Keratinocyte (primary cell): ENCODE data around the gene MACROH2A2. TPM values are rescaled to one million over a fixed set of nuclear protein-coding genes. Genes with fewer than 3 reads are reported as not detected.

Experiments used
- DNase-seq: peaks from one replicate; pipeline ENCODE4 v3.0.0-alpha.2; 2011; ENCODE audit warnings: low read depth, missing footprints, low spot score
- FAIRE-seq: peaks from 2 replicates; lab custom pipeline; 2011; peaks lifted over from hg19 to GRCh38; lab: Jason Lieb, UNC
- H2AFZ ChIP-seq: 2 replicates; pipeline ENCODE4 v1.6.0; 2012; ENCODE audit warnings: low read length, control low read depth, inconsistent platforms; ENCODE audit not compliant: control insufficient read depth
- H3K27ac ChIP-seq: 2 replicates; pipeline ENCODE4 v1.5.1; 2011; ENCODE audit warnings: low read length; ENCODE audit not compliant: control insufficient read depth, insufficient read depth
- H3K27me3 ChIP-seq: 3 replicates; pipeline ENCODE4 v1.6.0; 2011; ENCODE audit warnings: low read length; ENCODE audit not compliant: control insufficient read depth, insufficient read depth; ENCODE audit errors: extremely low read depth
- H3K36me3 ChIP-seq, 2 experiments: 2 replicates in 1 of 2; 3 replicates in 1 of 2; pipeline ENCODE4 v1.5.1; 2011; ENCODE audit warnings: low read length in 2 of 2, mild to moderate bottlenecking in 1 of 2; ENCODE audit not compliant: control insufficient read depth in 2 of 2, insufficient read depth in 2 of 2; ENCODE audit errors: extremely low read depth in 1 of 2
- H3K4me1 ChIP-seq: 3 replicates; pipeline ENCODE4 v1.5.1; 2011; ENCODE audit warnings: low read length; ENCODE audit not compliant: control insufficient read depth, insufficient read depth; ENCODE audit errors: extremely low read depth
- H3K4me2 ChIP-seq: 3 replicates; pipeline ENCODE4 v1.6.0; 2011; ENCODE audit warnings: low read depth, low read length; ENCODE audit not compliant: control insufficient read depth, insufficient read depth; ENCODE audit errors: extremely low read depth
- H3K4me3 ChIP-seq, 3 experiments: fragments of 200-600 bp in 1 of 3; sonication (generic) in 1 of 3; 2 replicates in 2 of 3; 3 replicates in 1 of 3; pipeline ENCODE4 v1.5.1; 2011 to 2016; ENCODE audit warnings: low read length in 3 of 3, mild to moderate bottlenecking in 3 of 3, control low read depth in 2 of 3, inconsistent platforms in 1 of 3, low read depth in 1 of 3, mixed read lengths in 1 of 3, mixed run types in 1 of 3, moderate library complexity in 1 of 3; ENCODE audit not compliant: control insufficient read depth in 2 of 3, insufficient read depth in 2 of 3; ENCODE audit errors: extremely low read depth in 1 of 3
- H3K79me2 ChIP-seq: 2 replicates; pipeline ENCODE4 v1.6.0; 2012; ENCODE audit warnings: low read length; ENCODE audit not compliant: control insufficient read depth, insufficient read depth
- H3K9ac ChIP-seq: 3 replicates; pipeline ENCODE4 v1.6.0; 2011; ENCODE audit warnings: low read length; ENCODE audit not compliant: control insufficient read depth, insufficient read depth; ENCODE audit errors: extremely low read depth
- H3K9me1 ChIP-seq: 3 replicates; pipeline ENCODE4 v1.6.0; 2011; ENCODE audit warnings: low read length; ENCODE audit not compliant: control insufficient read depth, insufficient read depth; ENCODE audit errors: extremely low read depth
- H3K9me3 ChIP-seq: 2 replicates; pipeline ENCODE4 v1.5.1; 2012; ENCODE audit warnings: low read depth, low read length; ENCODE audit not compliant: control insufficient read depth
- H4K20me1 ChIP-seq: 3 replicates; pipeline ENCODE4 v1.6.0; 2011; ENCODE audit warnings: low read length; ENCODE audit not compliant: control insufficient read depth, insufficient read depth; ENCODE audit errors: extremely low read depth
- CTCF ChIP-seq, 3 experiments: IDR thresholded peaks in 1 of 3; conservative IDR thresholded peaks in 1 of 3; optimal IDR thresholded peaks in 1 of 3; 2 replicates in 2 of 3; 3 replicates in 1 of 3; pipeline versions ENCODE3 to v1.5.1; 2011; ENCODE audit warnings: low read length in 3 of 3, mild to moderate bottlenecking in 3 of 3, moderate library complexity in 2 of 3, control low read depth in 1 of 3, inconsistent platforms in 1 of 3; ENCODE audit not compliant: insufficient read depth in 2 of 3; ENCODE audit errors: extremely low read depth in 1 of 3
- EZH2 ChIP-seq: IDR thresholded peaks from one replicate; pipeline ENCODE4 v1.6.1; 2012; ENCODE audit warnings: inconsistent platforms, mild to moderate bottlenecking, low read length, moderate library complexity
- dilution Hi-C: fragments of 300-500 bp; cut with MboI; formaldehyde crosslinking; loops from one replicate; pipeline ENCODE4 v1.7.0; 2020; ENCODE audit warnings: low sequenced_read_pairs; ENCODE audit not compliant: extremely low pct_ligation_motif_present
- polyA plus RNA-seq, 5 experiments: library from polyadenylated mRNA; depleted of rRNA in 3 of 5; stranded (reverse) in 3 of 5; stranded (forward) in 1 of 5; unstranded in 1 of 5; fragments of >200 nt; gene quantifications; 1 replicate in 1 of 5; 2 replicates in 3 of 5; 3 replicates in 1 of 5; pipeline versions ENCODE4 v1.2.1 to v1.2.3, GENCODE V29; 2011 to 2012; ENCODE audit warnings: missing spikeins in 2 of 5, low read depth in 1 of 5, low replicate concordance in 1 of 5

MACROH2A2 gene
- polyA plus RNA-seq, 1 donor (not counting 4 experiments of a cell fraction or from before 2014, with no cell fraction given), result 11.6 TPM

GRCh38 chr10:70117646-70118045 lies 65.0 kb downstream of the MACROH2A2 start:
- H3K36me3 ChIP-seq, result peaks cover 0 to 4% of the 10 kb centered on the region in 2 experiments

DNA sequence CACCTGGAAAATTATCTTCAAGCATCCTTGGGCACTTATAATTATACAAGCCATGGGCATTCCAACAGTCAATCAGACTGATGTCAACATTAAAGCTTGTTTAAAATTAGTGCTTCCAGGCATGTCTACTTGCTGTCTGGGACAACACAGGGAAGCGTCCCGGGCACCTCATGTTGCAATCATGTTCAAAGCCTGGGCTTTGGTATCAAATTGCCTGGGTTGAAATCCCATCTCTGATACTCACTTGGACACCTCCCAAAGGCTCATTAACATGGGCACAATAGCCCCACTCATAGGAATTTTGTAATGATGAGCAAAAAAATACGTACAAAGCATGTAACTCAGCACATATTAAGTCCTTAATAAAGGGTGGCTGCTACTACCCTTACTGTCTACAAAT lies 65.5 kb downstream of the MACROH2A2 start:
- Histone ChIP-seq H3K4me2 (no peak overlapping the region), H3K4me3 (no peak overlapping the region), H3K9me1 (peaks cover 2% of the 10 kb centered on the region), H4K20me1 (no peaks in the 10 kb centered on the region), H3K9ac (no peak overlapping the region), H2AFZ (no peak overlapping the region), H3K27me3 (no peaks in the 10 kb centered on the region), H3K36me3 (peaks cover 0 to 3% of the 10 kb centered on the region in 2 experiments), H3K4me1 (no peaks in the 10 kb centered on the region), H3K9me3 (no peaks in the 10 kb centered on the region), H3K27ac (no peak overlapping the region), H3K79me2 (no peaks in the 10 kb centered on the region)
- TF ChIP-seq CTCF (optimal IDR thresholded peaks at IDR 0.05 in 1 of 3, IDR thresholded peaks at IDR 0.05 in 1 of 3, conservative IDR thresholded peaks at IDR 0.05 in 1 of 3; ENCODE audit: extremely low read depth in 1 of 3, insufficient read depth in 2 of 3, low read length in 3 of 3), result no peak
- no peak for TF ChIP-seq EZH2
- dilution Hi-C loops, result no loop called here
- no peak for FAIRE-seq
- DNase-seq, result no peak

More at GRCh38 chr10:70117646-70118045, 65.0 kb downstream of the MACROH2A2 start:
- Histone ChIP-seq H3K27ac (no peak overlapping the region), H3K9me3 (no peaks in the 10 kb centered on the region), H3K4me1 (no peaks in the 10 kb centered on the region), H4K20me1 (no peaks in the 10 kb centered on the region), H3K9ac (no peak overlapping the region), H3K27me3 (no peaks in the 10 kb centered on the region), H2AFZ (no peak overlapping the region), H3K4me2 (no peak overlapping the region), H3K79me2 (no peaks in the 10 kb centered on the region), H3K9me1 (peaks cover 2% of the 10 kb centered on the region), H3K4me3 (no peak overlapping the region)
- TF ChIP-seq EZH2 (no peak), CTCF (optimal IDR thresholded peaks at IDR 0.05 in 1 of 3, IDR thresholded peaks at IDR 0.05 in 1 of 3, conservative IDR thresholded peaks at IDR 0.05 in 1 of 3; ENCODE audit: extremely low read depth in 1 of 3, insufficient read depth in 2 of 3, low read length in 3 of 3) (no peak)
- FAIRE-seq, result no peak
- dilution Hi-C loops, result no loop called here
- DNase-seq, result no peak
